Lung (tissue), 12 donors: ENCODE data around the gene CAPZA2. TPM values are rescaled to one million over a fixed set of nuclear protein-coding genes. Genes with fewer than 3 reads are reported as not detected.

Experiments used
- ATAC-seq: fragments of 200-7000 bp; cut with Tn5 transposase; one replicate; pipeline ENCODE4 v1.9.1; 2020; ENCODE audit warnings: moderate number of reproducible peaks; ENCODE audit not compliant: insufficient read depth, low FRiP score
- DNase-seq, 3 donors: peaks; one replicate each; pipeline ENCODE4 v3.0.0-alpha.2; 2013 to 2017
- H3K27ac ChIP-seq, 2 donors: one replicate each; pipeline ENCODE4 v1.5.1; 2013; ENCODE audit warnings: mild to moderate bottlenecking in 2 of 2, moderate library complexity in 2 of 2, control low read depth in 1 of 2, inconsistent platforms in 1 of 2, low read depth in 1 of 2, low read length in 1 of 2
- H3K27me3 ChIP-seq, 3 donors: one replicate each; pipeline ENCODE4 v1.5.1; 2013; ENCODE audit warnings: low read length in 2 of 3; ENCODE audit not compliant: control insufficient read depth in 3 of 3, insufficient read depth in 3 of 3
- H3K36me3 ChIP-seq, 4 donors: one replicate each; pipeline ENCODE4 v1.5.1; 2013; ENCODE audit warnings: low read length in 4 of 4, mild to moderate bottlenecking in 1 of 4, moderate library complexity in 1 of 4; ENCODE audit not compliant: control insufficient read depth in 4 of 4, insufficient read depth in 4 of 4
- H3K4me1 ChIP-seq, 5 donors: one replicate each; pipeline ENCODE4 v1.5.1; 2013; ENCODE audit warnings: low read length in 5 of 5, mild to moderate bottlenecking in 2 of 5, moderate library complexity in 1 of 5; ENCODE audit not compliant: control insufficient read depth in 5 of 5, insufficient read depth in 5 of 5
- H3K4me3 ChIP-seq: one replicate; pipeline ENCODE4 v1.5.1; 2013; ENCODE audit warnings: mild to moderate bottlenecking, control low read depth, moderate library complexity
- H3K9ac ChIP-seq, 2 donors: one replicate each; pipeline ENCODE4 v1.5.1; 2013; ENCODE audit warnings: low read length in 2 of 2, control low read depth in 1 of 2; ENCODE audit not compliant: insufficient read depth in 1 of 2
- H3K9me3 ChIP-seq, 4 donors: one replicate each; pipeline ENCODE4 v1.5.1; 2013; ENCODE audit warnings: low read length in 3 of 4, mild to moderate bottlenecking in 1 of 4, moderate library complexity in 1 of 4; ENCODE audit not compliant: control insufficient read depth in 4 of 4, insufficient read depth in 3 of 4
- CTCF ChIP-seq: IDR thresholded peaks from 2 replicates; pipeline ENCODE4 v1.5.1; 2012; ENCODE audit warnings: mild to moderate bottlenecking; ENCODE audit errors: control extremely low read depth, extremely low read depth
- WGBS, 2 donors: extraction: QIAGEN DNeasy Blood & Tissue Kit; methylation state at CpG; one replicate each; pipeline ENCODE4 v1.1.7; 2013; 5-methylcytosine and 5-hydroxymethylcytosine counted together
- polyA plus RNA-seq, 2 donors: library from polyadenylated mRNA; stranded (reverse); fragments of 200-250 nt; gene quantifications; one replicate each; pipeline ENCODE4 v1.2.1, GENCODE V29; 2013
- total RNA-seq, 2 donors: library from RNA; depleted of rRNA in 1 of 2; stranded (reverse); fragments of >200 nt in 1 of 2; gene quantifications; one replicate each; pipeline ENCODE4 v1.2.1, GENCODE V29; 2014 to 2021
- donor health status: control.
- donor health status: control.
- donor health status: Bipolar disorder and iron deficiency.
- donor health status: healthy.
- donor health status: DM: yes; HTN: yes; CAD: no.

Gene CAPZA2
- total and polyA plus RNA-seq, 4 donors = 38.4 to 201 (median 162) TPM

- no peak overlapping the region for H3K4me3 ChIP-seq
- no peak overlapping the region for H3K27ac ChIP-seq
- DNase-seq = no peak
- no peaks in the 10 kb centered on the region for H3K36me3 ChIP-seq
- H3K9me3 ChIP-seq = no peaks in the 10 kb centered on the region
- H3K9ac ChIP-seq = no peak overlapping the region
- ATAC-seq = no peak
- peaks cover 0 to 3% (median 0%) of the 10 kb centered on the region in 5 donors for H3K4me1 ChIP-seq
- 73 to 86% methylated on average over 9 of the region's 9 CpGs for WGBS, 2 donors
- no peaks in the 10 kb centered on the region for H3K27me3 ChIP-seq
- TF ChIP-seq CTCF = no peak
Observed at GRCh38 chr7:116834815-116835504, 27.4 kb upstream of the CAPZA2 start.

GRCh38 chr7:116836048-116836447 is 26.3 kb upstream of the CAPZA2 start:
- DNase-seq (no peak), ATAC-seq (no peak)
- H3K27me3 ChIP-seq = no peaks in the 10 kb centered on the region
- no peak overlapping the region for H3K27ac ChIP-seq
- no peaks in the 10 kb centered on the region for H3K36me3 ChIP-seq
- WGBS, 2 donors = 76 to 95% methylated on average over 2 of the region's 2 CpGs
- H3K9ac ChIP-seq = no peak overlapping the region
- H3K4me1 ChIP-seq = peaks cover 0 to 3% (median 0%) of the 10 kb centered on the region in 5 donors
- H3K4me3 ChIP-seq = no peak overlapping the region
- no peaks in the 10 kb centered on the region for H3K9me3 ChIP-seq
- TF ChIP-seq CTCF = no peak

GRCh38 chr7:116836911-116837310 is 25.5 kb upstream of the CAPZA2 start:
- ATAC-seq (no peak), DNase-seq (no peak)
- peaks cover 0 to 3% (median 0%) of the 10 kb centered on the region in 5 donors for H3K4me1 ChIP-seq
- TF ChIP-seq CTCF = no peak
- no peaks in the 10 kb centered on the region for H3K27me3 ChIP-seq
- no peaks in the 10 kb centered on the region for H3K36me3 ChIP-seq
- no peak overlapping the region for H3K4me3 ChIP-seq
- WGBS, 2 donors = 94 to 98% methylated on average over 4 of the region's 4 CpGs
- no peak overlapping the region for H3K27ac ChIP-seq
- no peak overlapping the region for H3K9ac ChIP-seq
- no peaks in the 10 kb centered on the region for H3K9me3 ChIP-seq

GRCh38 chr7:116837586-116837985 is 24.8 kb upstream of the CAPZA2 start:
- Histone ChIP-seq H3K9ac (no peak overlapping the region), H3K27me3 (no peaks in the 10 kb centered on the region), H3K27ac (no peak overlapping the region), H3K36me3 (no peaks in the 10 kb centered on the region), H3K4me3 (no peak overlapping the region), H3K4me1 (peaks cover 0 to 3% (median 0%) of the 10 kb centered on the region in 5 donors), H3K9me3 (no peaks in the 10 kb centered on the region)
- ATAC-seq (no peak), DNase-seq (no peak)
- no peak for TF ChIP-seq CTCF
- WGBS, 2 donors = 89 to 92% methylated on average over 3 of the region's 3 CpGs
